HG02571 (cell line): ENCODE measurements around the gene GNPTAB.

Experiments
- ATAC-seq: cut with Tn5 transposase; IDR thresholded peaks from one replicate; pipeline ENCODE4 v1.9.1; 2021; ENCODE audit warnings: mild to moderate bottlenecking, moderate library complexity; ENCODE audit not compliant: unreplicated experiment

Gene GNPTAB

DNA sequence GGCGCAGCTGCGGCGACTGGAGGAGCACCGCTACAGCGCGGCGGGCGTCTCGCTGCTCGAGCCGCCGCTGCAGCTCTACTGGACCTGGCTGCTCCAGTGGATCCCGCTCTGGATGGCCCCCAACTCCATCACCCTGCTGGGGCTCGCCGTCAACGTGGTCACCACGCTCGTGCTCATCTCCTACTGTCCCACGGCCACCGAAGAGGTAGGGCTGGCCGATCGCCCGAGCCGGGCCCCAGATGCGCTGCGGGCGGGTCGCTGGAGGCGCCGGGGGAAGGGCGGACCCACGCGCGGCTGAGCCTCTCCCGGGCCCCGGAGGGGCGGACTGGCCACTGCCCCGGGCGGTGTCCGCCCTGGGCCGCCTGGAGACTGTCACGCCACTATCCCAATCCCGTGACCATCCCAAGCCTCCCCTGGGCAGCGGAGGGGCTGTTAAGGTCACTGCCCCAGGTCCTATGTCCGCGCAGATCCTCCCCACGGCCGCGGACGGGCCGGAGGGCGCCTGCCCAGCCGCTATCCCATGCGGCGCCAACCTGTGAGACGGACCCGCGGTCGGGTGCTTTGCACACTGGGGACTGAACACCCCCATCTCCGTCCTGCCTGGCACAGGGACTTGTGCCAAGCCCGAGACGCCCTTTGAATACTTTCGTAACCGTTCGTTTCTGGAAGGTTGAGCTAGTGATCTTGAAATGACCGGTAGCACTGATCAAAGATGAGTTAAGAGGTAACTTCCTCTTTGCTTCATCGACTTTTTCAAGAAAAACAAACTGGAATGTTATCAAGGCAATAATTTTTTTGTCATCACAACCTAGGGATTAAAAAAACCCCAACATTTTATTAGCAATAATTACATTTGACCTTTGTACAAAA lies 132.6 kb downstream of the GNPTAB start:
- peak; percentile 32 for ATAC-seq

DNA sequence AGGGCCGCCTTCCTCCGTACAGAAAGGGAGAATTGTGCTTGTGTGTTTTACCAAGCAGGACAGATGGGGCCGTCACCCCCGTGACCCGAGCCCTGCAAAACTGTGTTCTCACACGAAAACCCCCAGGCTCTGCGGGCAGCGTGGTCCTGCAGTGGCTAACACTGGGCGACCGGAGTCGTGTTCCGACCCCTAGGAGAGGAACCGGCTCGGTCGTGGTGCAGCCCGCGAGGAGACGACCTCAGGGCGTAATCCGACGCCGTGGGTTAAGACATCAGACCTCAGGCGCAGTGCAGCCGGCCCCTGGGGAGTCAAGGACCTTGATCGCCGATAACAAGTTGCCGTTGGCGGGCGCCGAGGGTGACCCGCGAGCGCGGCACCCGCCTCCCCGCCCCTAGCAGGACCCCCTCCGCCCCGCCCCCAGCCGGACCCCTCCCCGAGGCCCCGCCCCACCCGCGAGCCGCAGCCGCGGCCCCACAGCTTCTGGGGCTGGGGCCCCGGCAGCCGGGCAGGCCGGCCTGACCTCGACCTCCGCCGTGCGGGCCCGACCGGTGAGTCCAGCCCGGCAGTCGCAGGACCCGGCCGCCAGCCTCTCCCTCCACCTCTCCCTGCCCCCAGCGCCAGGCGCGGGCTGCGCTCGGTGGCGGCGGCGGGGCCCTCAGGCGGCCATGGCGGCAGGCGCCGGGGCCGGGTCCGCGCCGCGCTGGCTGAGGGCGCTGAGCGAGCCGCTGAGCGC lies 133.4 kb downstream of the GNPTAB start, which contains the start of gene CHPT1:
Gene CHPT1, plus strand, starts transcription at position 444 of the 733 bp plus-strand sequence. Its CDS starts 222 bp downstream, at position 666.
- peak; percentile 69 for ATAC-seq

DNA sequence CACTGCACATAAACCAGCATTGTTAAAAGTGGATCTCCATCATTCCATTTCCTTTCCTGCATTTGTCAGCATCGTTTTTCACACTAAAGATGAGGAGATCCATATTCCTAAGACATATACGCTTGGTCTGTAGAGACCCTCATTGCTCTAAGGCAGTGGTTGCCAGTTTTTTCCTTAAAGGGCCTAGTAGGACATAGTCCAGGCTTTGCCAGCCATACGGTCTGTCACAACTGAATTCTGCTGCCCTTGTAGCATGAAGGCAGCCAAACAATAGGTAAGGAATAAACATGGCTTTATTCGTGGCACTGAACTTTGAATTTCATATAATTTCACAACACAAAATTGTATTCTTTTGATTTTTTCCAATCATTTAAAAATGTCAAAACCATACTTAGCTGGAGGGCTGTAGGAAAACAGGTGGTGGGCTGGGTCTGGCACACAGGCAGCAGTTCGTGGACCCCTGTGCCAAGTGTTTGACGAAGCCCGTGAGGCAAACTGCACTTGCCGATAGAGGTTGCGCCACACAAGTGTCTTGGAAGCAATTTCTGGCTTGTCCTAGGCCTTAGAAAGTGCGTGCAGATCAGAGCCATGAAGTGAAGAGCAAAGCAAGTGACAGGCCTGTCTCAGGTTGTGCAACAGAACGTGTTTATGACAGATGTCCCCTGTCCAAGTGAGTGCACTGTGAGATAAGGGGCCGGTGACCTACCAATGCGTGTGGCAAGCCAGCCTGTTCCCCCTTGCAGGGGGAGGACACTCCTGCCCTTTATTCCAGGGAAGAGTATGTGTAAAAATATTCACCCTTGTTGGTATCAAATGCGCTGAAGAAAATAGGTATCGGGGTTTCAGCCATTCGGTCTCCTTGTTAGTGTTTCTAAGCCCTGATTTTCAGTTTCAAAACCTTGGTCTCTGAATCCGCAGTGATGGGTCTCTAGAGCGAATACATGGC lies 134.2 kb downstream of the GNPTAB start:
- ATAC-seq, result peak; percentile 30

DNA sequence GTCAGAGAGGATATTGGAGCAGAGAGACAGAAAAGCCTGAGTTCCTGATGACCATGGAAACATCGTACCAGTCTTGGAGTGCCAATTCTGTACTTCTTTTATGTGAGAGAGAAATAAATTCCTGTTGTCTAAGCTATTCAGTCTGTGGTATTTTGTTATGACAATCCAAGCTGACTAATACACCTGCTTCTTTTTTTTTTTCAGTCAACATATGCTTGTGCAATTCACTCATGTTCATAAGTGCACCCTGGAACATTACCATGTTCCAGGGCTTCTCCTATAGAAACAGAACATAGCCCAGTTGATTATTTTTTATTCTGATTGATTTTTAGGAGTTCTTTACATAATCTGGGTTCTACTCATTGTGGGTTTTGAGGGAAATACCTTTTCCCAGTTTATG lies 135.1 kb downstream of the GNPTAB start:
- no peak for ATAC-seq
